GM18508 (cell line): ENCODE data around the gene FKBP5.

Experiments used
- ATAC-seq: cut with Tn5 transposase; IDR thresholded peaks from one replicate; pipeline ENCODE4 v1.9.1; 2021; ENCODE audit warnings: moderate number of reproducible peaks; ENCODE audit not compliant: insufficient read depth, unreplicated experiment

Gene FKBP5

GRCh38 chr6:35668744-35669450 lies 19.8 kb downstream of the FKBP5 start:
- ATAC-seq: no peak

- no peak for ATAC-seq
Measured at GRCh38 chr6:35668096-35668495, 20.6 kb downstream of the FKBP5 start.

DNA sequence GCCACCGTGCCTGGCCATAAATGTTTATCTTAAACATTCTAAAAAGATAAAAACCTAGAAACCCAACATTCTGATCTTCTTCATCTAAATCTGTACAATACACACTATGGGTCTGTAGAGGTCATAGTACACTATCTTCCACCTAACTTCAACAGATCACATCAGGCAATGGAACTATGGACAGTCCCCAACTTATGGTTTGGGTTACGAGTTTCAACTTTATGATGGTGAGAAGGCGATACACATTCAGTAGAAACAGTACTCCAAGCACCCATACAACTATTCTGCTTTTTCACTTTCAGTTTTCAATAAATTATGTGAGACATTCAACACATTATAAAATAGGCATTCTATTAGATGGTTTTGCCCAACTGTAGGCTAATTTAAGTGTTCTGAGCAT lies 23.1 kb downstream of the FKBP5 start:
- no peak for ATAC-seq

DNA sequence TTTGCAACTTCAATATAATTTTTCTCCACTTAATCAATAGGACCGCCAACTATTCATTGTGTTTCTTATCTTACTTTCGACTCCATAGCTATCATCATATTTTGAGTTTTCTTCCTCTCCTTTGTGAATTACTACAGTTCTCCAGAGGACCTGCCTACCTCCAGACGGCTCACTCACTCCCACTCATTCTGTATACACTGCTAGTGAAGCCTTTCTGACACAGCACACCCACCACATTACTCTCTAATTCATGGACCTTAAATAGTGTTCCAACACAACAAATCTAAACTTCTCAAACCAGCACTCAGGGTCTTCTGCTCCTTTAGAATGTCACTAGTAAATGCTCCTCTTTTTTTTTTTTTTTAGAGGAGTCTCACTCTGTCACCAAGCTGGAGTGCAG lies 23.8 kb downstream of the FKBP5 start:
- no peak for ATAC-seq

- ATAC-seq: no peak
Measured at GRCh38 chr6:35663447-35664235, 25.1 kb downstream of the FKBP5 start.

- ATAC-seq: no peak
Measured at GRCh38 chr6:35662999-35663398, 25.7 kb downstream of the FKBP5 start.

GRCh38 chr6:35654883-35655282 lies 33.8 kb downstream of the FKBP5 start:
- no peak for ATAC-seq

DNA sequence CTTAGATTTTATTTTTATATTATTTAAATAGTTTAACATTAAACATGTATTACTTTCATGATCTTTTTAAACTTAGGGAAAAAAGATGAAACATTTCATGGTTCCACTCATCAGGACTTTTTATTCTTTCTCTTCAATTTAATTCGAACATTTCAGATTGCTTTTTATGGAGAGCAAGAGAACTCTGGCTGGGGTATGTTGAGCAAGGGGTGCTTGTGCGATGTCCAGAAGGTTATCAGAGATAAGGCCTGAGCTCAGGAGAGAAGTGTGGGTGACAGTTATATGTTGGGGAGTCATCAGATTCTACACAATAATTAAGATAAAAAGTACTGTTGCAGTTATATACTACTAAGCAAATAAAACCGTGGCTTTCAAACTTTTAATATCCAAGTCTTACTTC lies 37.5 kb downstream of the FKBP5 start:
- ATAC-seq: no peak

GRCh38 chr6:35650015-35650414 lies 38.7 kb downstream of the FKBP5 start:
- ATAC-seq: no peak

- ATAC-seq: no peak
Measured at GRCh38 chr6:35648203-35648602, 40.5 kb downstream of the FKBP5 start.

DNA sequence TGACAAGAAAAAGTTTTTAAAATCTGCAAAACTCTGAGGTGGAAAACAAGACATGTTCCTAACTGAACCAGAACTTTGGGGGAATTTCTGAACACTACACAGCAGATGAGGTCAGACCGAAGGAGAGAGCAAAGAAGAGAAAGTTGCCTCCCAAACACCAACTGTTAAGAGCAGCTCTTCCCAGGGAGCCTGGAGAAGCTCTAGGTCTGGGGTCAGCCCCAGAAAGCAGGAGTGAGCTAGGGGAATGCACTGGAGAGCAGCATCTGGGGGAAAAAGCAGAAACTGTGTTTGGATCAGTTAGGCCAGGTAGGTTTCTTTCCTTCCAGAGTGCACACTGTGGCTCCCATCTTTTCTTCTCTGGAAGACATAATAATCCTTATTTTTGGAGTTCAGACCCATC lies 41.3 kb downstream of the FKBP5 start:
- ATAC-seq: no peak

DNA sequence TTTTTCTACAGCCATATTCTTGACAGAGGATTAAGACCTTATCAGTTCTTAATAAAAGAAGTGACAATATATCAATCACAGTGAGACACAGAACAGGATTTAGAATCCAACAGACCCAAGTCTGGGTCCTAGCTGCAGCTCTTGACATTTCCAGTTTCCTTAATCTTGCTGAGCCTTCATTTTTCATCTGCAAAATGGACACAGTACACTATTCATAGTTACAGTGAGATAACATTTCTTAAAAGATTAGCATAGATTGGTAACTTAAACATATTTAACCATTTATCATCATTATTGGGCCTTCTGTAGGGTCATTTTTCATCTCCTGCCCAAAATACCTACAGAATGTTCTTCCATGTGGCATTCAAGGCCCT lies 45.6 kb downstream of the FKBP5 start:
- no peak for ATAC-seq

GRCh38 chr6:35642471-35643161 lies 46.1 kb downstream of the FKBP5 start:
- ATAC-seq: no peak

GRCh38 chr6:35640017-35640664 lies 48.6 kb downstream of the FKBP5 start:
- ATAC-seq: no peak

DNA sequence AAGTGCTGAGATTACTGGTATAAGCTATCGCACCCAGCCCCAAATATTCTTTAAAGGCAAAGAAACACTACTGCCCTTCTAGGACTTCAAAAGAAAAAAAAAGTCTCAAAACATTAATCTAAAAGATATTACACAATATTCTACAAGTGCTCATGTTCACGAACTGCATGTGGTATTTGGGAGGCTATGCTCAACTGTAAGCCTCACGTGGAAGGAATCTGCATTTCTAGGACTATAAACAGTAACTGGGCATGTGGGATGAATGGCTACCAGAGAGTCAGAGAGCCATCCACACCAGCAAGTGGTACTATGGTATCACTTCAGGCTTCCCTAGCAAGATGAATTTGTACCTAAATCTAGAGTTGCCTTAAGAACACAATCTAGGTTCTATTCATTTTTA lies 50.0 kb downstream of the FKBP5 start:
- ATAC-seq: no peak

DNA sequence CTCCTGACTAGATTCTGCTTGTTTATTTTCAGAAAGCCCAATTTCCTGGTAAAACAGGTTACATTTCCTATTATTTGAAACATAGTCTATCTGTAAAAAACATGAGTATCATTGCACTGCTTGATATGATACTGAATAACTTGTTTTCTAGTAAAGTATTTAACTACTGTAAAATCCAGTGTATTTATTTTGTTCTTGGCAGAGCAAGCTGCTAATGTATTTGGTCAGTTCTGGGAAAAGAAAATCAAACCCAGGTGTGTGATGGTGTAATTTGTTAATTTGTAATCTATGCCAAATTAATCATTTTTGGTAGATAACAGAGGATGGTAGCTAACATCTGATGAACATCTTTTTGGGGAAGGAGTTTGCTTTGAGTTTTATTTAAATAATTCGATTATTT lies 50.8 kb downstream of the FKBP5 start:
- no peak for ATAC-seq

- no peak for ATAC-seq
Measured at GRCh38 chr6:35635601-35636597, 52.8 kb downstream of the FKBP5 start.

DNA sequence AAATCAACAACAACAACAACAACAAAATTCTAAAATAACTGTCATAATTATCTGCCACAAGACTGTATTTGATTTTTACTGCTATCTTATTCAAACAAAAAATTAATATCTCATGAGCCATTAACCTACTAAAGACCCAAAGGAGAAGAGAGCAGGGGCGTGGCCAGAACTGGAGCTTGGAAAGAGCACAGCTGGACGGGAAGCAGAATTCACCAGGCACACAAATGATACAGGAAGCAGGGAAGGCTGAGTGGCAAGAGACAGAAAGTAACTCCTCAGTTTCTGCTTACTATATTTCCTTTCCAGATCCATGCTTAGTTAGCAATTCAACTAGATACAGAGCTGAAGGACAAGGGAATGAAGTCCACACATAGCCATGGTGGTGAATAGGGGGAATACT lies 54.4 kb downstream of the FKBP5 start:
- no peak for ATAC-seq

DNA sequence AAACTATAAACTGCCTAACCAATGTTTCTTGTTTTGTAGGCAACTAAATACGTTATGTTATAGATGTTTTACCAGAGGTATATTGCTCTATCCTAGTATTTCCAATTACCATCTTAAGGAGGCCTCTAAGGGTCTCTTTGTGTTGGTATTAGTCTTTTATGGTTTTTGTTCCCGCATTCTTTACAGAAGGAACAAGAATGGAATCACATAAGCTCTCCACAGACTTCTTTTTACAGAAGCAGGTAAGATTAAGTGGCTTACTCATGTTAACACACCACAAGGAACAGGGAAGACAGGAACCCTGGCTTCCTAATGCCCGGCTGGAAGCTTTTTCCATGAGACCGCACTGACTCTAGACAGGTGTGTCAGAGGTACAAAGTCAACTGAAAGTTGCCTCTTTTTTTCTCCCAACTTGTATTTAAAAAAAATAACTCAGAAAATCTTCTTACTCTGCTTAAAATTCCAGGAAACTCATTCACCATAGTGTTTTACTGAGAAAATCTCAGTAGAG lies 55.1 kb downstream of the FKBP5 start:
- no peak for ATAC-seq
